ENCODE results near the gene SPDYE2.
"Not testable (repeated sequence)": the region's sequence is repeated elsewhere in the genome, so short reads cannot be mapped to it uniquely, and the experiment has no call there.

- not testable (repeated sequence) for TF ChIP-seq CTCF, POLR2A (IDR thresholded peaks at IDR 0.05)
Measured at GRCh38 chr7:102516951-102517350, 34.1 kb upstream of the SPDYE2 start.
